Skeletal muscle tissue (tissue), 4 donors: ENCODE data around the gene AQP4. TPM values are rescaled to one million over a fixed set of nuclear protein-coding genes. Genes with fewer than 3 reads are reported as not detected.

Experiments
- H3K27ac ChIP-seq: one replicate; pipeline ENCODE4 v1.7.0; 2013; ENCODE audit warnings: mild to moderate bottlenecking, low read depth, low read length, inconsistent platforms
- H3K27me3 ChIP-seq, 3 donors: one replicate each; pipeline ENCODE4 v1.7.0; 2013; ENCODE audit warnings: low read length in 3 of 3; ENCODE audit not compliant: control insufficient read depth in 3 of 3, insufficient read depth in 3 of 3
- H3K36me3 ChIP-seq, 3 donors: one replicate each; pipeline ENCODE4 v1.7.0; 2013; ENCODE audit warnings: low read length in 3 of 3; ENCODE audit not compliant: control insufficient read depth in 3 of 3, insufficient read depth in 3 of 3
- H3K4me1 ChIP-seq, 3 donors: one replicate each; pipeline ENCODE4 v1.7.0; 2013; ENCODE audit warnings: low read length in 3 of 3, mild to moderate bottlenecking in 3 of 3; ENCODE audit not compliant: control insufficient read depth in 3 of 3, insufficient read depth in 3 of 3
- H3K4me3 ChIP-seq, 3 donors: one replicate each; pipeline ENCODE4 v1.7.0; 2013; ENCODE audit warnings: low read length in 3 of 3
- H3K9ac ChIP-seq, 3 donors: one replicate each; pipeline ENCODE4 v1.7.0; 2013; ENCODE audit warnings: low read length in 3 of 3, mild to moderate bottlenecking in 3 of 3, moderate library complexity in 2 of 3, low read depth in 1 of 3
- H3K9me3 ChIP-seq, 3 donors: one replicate each; pipeline ENCODE4 v1.7.0; 2013; ENCODE audit warnings: low read length in 3 of 3; ENCODE audit not compliant: control insufficient read depth in 3 of 3
- total RNA-seq: library from RNA; depleted of rRNA; stranded (reverse); fragments of >200 nt; gene quantifications from one replicate; pipeline ENCODE4 v1.2.3, GENCODE V29; 2014
- donor health status: Osteomylitis.

AQP4 gene
- total RNA-seq, 1 donor from 2014 or later: 4.2 TPM

- H3K36me3 ChIP-seq: peaks cover 8 to 39% (median 31%) of the 10 kb centered on the region in 3 donors
- no peaks in the 10 kb centered on the region for H3K9me3 ChIP-seq
- no peaks in the 10 kb centered on the region for H3K4me1 ChIP-seq
- H3K27me3 ChIP-seq: no peaks in the 10 kb centered on the region
- H3K27ac ChIP-seq: no peak overlapping the region
- H3K9ac ChIP-seq: no peak overlapping the region
- no peak overlapping the region for H3K4me3 ChIP-seq
These were observed 12.1 kb downstream of the AQP4 start for GRCh38 chr18:26853401-26853800.

GRCh38 chr18:26843760-26844159 lies 21.7 kb downstream of the AQP4 start:
- H3K9ac ChIP-seq: no peak overlapping the region

GRCh38 chr18:26840965-26841364 lies 24.5 kb downstream of the AQP4 start:
- Histone ChIP-seq H3K4me3 (no peak overlapping the region), H3K27me3 (no peaks in the 10 kb centered on the region), H3K27ac (no peak overlapping the region), H3K36me3 (no peaks in the 10 kb centered on the region), H3K4me1 (no peaks in the 10 kb centered on the region), H3K9me3 (peaks cover 0 to 2% (median 0%) of the 10 kb centered on the region in 3 donors), H3K9ac (no peak overlapping the region)

More at GRCh38 chr18:26843760-26844159, 21.7 kb downstream of the AQP4 start:
- H3K4me1 ChIP-seq: no peaks in the 10 kb centered on the region
- no peaks in the 10 kb centered on the region for H3K36me3 ChIP-seq
- no peaks in the 10 kb centered on the region for H3K27me3 ChIP-seq
- no peak overlapping the region for H3K27ac ChIP-seq
- peaks cover 0 to 2% (median 0%) of the 10 kb centered on the region in 3 donors for H3K9me3 ChIP-seq
- no peak overlapping the region for H3K4me3 ChIP-seq

- H3K36me3 ChIP-seq: no peaks in the 10 kb centered on the region
- no peaks in the 10 kb centered on the region for H3K27me3 ChIP-seq
- no peak overlapping the region for H3K9ac ChIP-seq
- peaks cover 0 to 2% (median 0%) of the 10 kb centered on the region in 3 donors for H3K9me3 ChIP-seq
- no peak overlapping the region for H3K4me3 ChIP-seq
- no peak overlapping the region for H3K27ac ChIP-seq
- no peaks in the 10 kb centered on the region for H3K4me1 ChIP-seq
These were observed 25.9 kb downstream of the AQP4 start for GRCh38 chr18:26839609-26840008.

GRCh38 chr18:26832302-26832701 lies 33.2 kb downstream of the AQP4 start:
- Histone ChIP-seq H3K4me1 (no peaks in the 10 kb centered on the region), H3K9ac (no peak overlapping the region), H3K27ac (no peak overlapping the region), H3K36me3 (no peaks in the 10 kb centered on the region), H3K27me3 (no peaks in the 10 kb centered on the region), H3K9me3 (no peaks in the 10 kb centered on the region), H3K4me3 (no peak overlapping the region)

- Histone ChIP-seq H3K9me3 (no peaks in the 10 kb centered on the region), H3K4me1 (no peaks in the 10 kb centered on the region), H3K27me3 (no peaks in the 10 kb centered on the region)
These were observed 37.9 kb downstream of the AQP4 start for GRCh38 chr18:26827581-26827980.

GRCh38 chr18:26826656-26827235 lies 38.8 kb downstream of the AQP4 start:
- H3K4me3 ChIP-seq: no peak overlapping the region
- no peak overlapping the region for H3K27ac ChIP-seq
- H3K27me3 ChIP-seq: no peaks in the 10 kb centered on the region
- H3K9ac ChIP-seq: no peak overlapping the region
- H3K9me3 ChIP-seq: no peaks in the 10 kb centered on the region
- no peaks in the 10 kb centered on the region for H3K4me1 ChIP-seq
- H3K36me3 ChIP-seq: no peaks in the 10 kb centered on the region

More at GRCh38 chr18:26827581-26827980, 37.9 kb downstream of the AQP4 start:
- H3K27ac ChIP-seq: no peak overlapping the region
- H3K36me3 ChIP-seq: no peaks in the 10 kb centered on the region
- H3K9ac ChIP-seq: no peak overlapping the region
- H3K4me3 ChIP-seq: no peak overlapping the region

- Histone ChIP-seq H3K4me1 (no peaks in the 10 kb centered on the region), H3K4me3 (no peak overlapping the region), H3K9me3 (peaks cover 0 to 13% (median 3%) of the 10 kb centered on the region in 3 donors), H3K36me3 (no peaks in the 10 kb centered on the region), H3K9ac (no peak overlapping the region), H3K27ac (no peak overlapping the region), H3K27me3 (no peaks in the 10 kb centered on the region)
These were observed 44.3 kb downstream of the AQP4 start for GRCh38 chr18:26821181-26821580.

- no peak overlapping the region for H3K4me3 ChIP-seq
- H3K9me3 ChIP-seq: peaks cover 0 to 13% (median 3%) of the 10 kb centered on the region in 3 donors
- no peak overlapping the region for H3K9ac ChIP-seq
- no peaks in the 10 kb centered on the region for H3K27me3 ChIP-seq
- H3K4me1 ChIP-seq: no peaks in the 10 kb centered on the region
- no peaks in the 10 kb centered on the region for H3K36me3 ChIP-seq
- H3K27ac ChIP-seq: no peak overlapping the region
These were observed 46.5 kb downstream of the AQP4 start for GRCh38 chr18:26819046-26819445.

GRCh38 chr18:26818461-26818860 lies 47.0 kb downstream of the AQP4 start:
- H3K4me1 ChIP-seq: no peaks in the 10 kb centered on the region
- H3K9me3 ChIP-seq: peaks cover 0 to 13% (median 3%) of the 10 kb centered on the region in 3 donors
- no peak overlapping the region for H3K9ac ChIP-seq
- no peaks in the 10 kb centered on the region for H3K36me3 ChIP-seq
- H3K27me3 ChIP-seq: no peaks in the 10 kb centered on the region
- no peak overlapping the region for H3K27ac ChIP-seq
- no peak overlapping the region for H3K4me3 ChIP-seq
